CD4-positive, alpha-beta T cell treated with Interleukin-15 for 4 hours (primary cell): ENCODE data around the gene VWA2.
"Not testable (repeated sequence)": the region's sequence is repeated elsewhere in the genome, so short reads cannot be mapped to it uniquely, and the experiment has no call there.

Experiments
- DNase-seq: peaks from one replicate; pipeline ENCODE4 v3.0.0-alpha.2; 2020; ENCODE audit warnings: low spot score

Gene VWA2

DNA sequence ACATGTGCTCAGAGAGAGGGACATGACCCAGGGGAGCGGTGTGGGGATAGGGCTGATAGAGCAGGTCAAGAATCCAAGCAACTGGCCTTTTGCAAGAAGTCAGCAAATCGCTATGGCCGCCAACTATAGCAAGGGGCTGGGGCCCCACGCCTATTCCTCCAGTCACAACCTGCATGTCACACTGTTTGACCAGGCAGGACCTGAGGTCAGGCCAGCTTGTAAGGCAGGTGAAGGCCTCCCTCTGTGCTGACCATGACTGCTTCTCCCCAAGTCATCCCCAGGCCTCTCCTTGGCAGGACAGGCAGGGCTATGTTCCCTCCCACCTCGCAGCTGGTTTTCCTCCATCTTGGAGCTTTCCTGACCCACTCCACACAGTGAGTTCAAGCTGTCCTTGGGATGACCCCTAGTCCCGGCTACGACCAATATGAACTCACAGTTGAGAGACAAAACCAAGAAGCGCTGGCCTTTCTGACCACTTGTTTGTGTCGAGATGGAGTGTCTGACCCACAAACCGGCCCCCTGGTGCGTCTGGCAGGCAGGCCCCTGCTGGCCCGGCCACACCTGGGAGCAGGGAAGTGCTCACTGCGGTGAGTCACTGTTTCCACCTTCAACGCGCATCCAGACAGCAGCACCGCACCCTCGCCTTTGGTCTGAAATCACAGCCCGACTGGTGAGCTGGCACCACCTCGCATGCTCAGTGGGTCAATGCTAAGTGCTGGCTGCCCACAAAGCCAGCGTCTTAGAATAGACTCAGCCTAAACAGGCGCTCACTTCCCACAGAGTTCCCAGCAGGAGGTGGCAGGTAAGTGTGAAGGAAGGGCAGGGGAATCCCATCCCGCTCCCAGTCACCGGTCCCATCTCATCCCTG, 81.4 kb downstream of the VWA2 start:
- no peak for DNase-seq

DNA sequence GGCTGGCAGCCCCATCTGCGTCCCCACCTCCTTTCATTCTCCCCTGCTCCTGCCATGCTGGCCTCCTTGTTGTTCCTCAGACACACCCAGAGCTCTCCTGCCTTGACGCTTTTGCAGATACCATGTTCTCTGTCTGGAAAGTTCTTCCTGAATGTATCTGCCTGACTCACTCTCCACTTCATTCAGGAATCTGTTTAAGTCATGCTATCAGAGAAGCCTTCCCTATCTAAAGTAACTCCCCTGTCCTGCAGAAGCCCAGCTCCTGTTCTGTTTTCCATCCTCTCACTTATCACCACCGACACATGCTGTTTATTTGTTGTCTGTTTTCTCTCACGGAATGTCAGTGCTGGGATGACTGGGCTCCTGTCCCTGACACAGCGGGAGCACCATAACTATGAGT, 83.3 kb downstream of the VWA2 start:
- DNase-seq, result no peak

DNA sequence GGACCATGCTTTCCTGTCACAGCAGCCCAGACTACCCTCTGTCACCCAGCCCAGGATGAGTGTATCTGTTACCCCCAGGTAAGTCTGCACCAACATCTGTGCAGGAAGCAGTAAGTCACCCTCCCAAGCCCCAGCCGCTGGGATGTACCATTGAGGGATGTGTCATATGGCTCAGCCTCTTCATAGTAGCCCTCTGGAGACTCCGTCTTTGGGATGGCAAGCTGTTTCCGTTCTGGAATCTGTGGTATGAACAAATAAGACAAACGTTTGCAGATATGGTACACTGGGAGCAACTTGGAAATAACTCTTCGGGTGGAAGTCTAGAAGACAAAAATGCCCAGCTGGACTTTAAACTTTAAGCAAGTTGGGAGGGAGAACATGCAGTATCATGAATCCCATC, 84.0 kb downstream of the VWA2 start:
- DNase-seq, result no peak

DNA sequence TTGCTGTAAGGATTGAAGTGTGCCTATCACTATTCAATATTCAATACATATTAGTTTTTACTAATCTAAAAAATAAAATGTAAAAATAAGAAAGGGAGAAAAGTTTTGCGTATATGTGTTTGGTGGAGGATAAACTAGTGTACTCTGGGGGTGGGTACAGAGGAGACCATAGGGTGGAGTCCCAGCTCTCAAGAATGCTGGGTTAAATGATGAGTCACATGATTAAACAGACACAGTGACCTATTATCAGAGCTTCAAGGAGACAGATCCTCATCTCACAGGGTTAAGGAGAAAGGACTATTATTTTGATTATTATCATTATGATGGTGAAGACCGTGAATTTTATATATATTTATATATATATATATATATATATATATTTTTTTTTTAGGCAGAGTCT, 87.7 kb downstream of the VWA2 start:
- no peak for DNase-seq

DNA sequence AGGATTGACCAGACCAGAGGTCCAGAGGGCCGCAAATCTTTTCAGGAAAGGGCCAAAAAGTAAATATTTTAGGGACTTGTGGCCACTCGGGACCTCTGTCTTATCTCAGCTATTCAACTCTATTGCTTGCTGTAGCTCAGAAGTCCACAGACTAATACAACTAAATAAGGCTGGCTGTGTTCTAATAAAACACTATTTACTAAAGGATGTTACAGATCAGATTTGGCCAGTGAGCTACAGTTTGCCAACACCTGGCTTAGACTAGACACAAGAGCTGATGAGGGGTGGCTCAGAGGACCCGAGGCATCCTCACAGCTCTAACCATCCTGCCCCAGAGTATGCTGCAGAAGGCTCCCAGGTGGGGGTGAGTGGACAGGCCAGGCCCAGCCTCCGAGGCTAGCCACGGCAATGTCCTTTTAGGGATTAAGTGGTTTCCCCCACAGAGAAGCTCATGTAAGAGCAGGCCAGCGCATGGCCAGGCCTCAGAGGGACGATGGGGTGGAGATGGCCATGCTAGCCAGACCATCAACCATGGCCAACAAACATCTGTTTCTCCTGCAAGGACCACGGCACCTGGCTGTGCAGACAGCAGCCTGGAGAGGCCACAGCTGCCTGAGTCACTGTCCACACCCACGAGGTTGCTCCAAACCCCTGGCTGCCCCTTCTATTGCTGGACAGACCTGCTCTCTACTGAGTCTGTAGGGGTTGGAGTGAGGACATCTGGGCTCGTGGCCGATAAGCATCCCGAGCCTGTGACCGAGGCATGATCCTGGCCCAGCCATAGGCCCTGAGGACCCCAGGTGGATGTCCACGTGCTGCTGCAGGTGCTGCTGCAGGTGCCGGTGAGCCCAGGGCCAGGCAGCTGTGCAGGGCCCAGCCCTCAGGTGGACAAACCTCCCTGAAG, 88.7 kb downstream of the VWA2 start:
- DNase-seq, result no peak

DNA sequence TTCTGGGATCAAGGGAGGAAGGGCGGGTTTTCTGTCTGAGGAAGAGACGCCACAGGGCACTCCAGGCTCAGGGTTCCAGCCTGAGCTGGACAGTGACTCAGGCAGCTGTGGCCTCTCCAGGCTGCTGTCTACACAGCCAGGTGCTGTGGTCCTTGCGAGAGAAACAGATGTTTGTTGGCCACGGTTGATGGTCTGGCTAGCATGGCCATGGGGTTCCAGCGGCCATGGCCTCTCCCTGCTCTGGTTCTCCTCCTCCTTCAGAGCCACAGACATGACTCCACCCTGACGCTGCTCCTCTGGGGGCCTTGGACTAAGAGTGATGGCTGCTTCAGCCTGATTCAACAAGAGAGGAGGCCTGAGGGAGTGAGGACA, 89.4 kb downstream of the VWA2 start:
- no peak for DNase-seq

DNA sequence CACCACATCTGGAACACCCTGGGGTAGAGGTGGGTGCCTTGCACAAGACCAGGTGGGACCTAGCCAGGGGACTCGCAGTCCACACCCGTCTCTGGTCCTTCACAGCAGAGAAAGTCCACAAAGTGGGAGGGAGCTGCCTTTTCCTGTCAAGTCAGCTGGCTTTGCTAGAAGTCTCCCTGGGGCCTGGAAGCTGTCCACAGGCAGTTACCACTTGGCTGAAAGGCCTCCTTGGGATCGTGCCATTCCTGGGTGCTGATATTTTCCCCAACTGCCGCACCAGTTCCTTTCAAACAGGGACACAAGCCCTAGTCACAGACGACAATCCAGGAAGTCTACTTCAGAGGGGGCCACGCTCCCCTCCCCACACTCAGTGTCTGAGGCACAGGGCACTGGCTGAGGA, 89.8 kb downstream of the VWA2 start:
- no peak for DNase-seq

DNA sequence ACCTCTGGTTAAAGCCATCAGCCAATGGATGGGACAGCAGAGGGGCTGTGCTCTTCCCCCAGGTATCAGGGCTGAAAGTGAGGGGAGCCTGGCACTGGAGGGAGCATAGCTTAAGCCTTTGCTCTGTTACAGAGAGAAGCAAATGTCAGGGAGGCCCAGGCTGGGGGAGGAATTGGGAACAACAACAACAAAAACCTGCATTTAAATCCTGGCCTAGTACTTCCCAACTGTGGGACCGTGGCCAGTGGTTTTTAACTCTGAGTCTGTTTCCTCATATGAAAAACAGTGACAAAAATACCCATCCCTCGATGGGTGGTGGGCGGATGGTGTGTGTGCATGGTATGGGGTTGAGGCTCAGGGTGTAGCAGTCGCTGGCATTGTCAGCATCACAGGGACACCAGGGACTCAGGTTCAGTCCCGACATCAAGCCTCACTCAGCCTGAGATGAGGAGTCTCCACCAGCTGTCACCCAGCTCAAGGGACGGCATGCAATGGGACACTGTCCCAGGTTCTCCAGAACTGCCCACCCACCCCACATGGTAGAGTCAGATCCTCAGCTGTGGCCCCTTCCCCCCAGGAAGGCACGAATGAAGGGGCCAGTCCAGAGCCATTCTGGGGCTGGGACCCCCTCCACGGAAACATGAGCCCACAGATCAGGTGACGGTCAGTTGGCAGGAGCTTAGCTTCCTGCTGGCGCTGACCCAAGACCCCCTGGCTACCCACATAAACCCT, 90.7 kb downstream of the VWA2 start:
- DNase-seq, result no peak

DNA sequence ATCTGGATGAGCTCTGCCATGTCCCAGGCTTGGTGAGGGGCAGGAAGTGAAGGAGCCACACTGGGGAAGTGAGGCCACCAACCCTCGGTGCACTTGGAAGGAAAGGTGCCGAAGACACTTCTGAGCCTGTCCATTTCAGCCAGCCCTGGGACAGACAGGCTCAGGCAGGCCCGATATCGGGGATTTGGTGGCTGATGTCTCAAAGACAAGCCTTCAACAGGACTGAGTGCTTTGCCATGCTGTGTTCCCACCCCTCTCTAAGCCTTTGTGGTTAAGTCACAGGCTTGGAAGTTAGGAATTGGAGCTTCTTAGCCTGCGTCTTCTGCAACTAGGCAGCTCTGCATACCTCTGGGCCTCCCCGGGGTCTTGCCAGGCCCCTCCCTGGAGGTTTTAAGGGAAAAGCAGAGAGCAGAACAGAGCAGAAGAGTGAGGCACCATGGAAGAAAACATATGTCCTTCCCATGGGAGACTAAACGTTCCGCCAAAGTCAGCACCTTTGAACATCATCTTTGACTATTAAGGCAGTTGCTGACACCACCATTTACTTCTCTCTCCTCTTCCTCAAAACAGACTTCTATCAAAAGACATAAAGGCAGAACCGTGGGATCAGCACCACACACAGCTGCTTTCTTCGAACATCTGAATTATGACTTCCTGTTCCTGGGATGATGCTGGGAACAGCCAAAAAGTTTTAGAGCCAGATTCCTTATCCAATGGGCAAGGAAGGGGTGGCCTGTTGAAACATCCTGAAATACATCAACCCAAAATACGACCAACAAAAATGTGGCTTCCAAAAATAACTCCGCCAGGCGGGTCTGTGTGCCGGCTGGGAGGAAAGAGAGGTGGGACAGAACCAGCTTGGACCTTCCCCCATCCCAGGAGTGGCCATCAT, 93.5 kb downstream of the VWA2 start:
- DNase-seq, result no peak

DNA sequence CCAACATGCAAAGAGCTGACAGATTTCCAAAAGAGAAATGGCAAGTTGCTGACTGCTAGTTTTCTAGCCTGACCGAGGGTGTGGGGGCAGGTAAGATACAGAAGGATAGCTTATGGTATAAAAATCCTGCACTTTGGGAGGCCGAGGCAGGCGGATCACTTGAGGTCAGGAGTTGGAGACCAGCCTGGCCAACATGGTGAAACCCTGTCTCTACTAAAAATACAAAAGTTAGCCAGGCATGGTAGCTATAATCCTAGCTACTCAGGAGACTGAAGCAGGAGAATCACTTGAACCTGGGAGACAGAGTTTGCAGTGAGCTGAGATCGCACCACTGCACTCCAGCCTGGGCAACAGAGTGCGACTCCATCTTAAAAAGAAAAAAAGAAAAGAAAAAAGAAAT, 94.4 kb downstream of the VWA2 start:
- DNase-seq, result not testable (repeated sequence)

DNA sequence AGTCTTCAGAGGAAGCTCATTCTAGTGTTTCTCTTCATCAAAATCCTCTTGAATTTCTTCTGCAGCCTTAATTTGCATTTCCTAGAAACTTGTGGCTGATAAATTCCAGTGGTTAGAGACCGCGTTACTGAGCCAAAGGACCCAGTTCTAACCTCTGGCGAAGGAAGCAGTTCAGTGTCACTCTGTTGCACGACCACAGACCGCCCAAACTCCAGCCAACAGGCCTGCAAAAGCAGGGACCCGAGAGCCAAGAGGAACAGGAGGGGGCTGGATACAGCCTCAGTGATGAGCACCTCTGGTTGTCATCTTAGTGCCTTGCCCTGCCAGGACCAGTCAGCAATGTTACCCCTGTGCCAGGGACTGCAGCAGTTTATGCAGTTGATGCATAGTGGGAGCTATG, 95.2 kb downstream of the VWA2 start:
- DNase-seq, result no peak

DNA sequence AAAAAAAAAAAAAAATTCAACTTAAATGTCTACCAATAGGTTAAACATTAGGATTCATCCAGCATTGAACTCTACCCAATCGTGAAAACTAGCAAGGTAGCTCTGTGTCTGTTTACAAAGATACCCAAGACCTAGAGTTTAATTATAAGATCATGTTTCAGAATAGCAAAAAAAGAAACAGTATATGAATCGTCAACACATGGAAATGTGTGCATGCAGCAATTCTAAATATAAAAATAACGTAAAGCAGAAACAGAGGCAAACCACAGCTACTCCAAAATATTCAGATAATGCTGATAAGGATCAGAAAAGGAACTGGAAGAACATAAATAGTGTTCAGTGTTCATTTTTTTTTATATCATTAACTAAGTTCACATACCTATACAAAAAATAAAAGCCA, 96.6 kb downstream of the VWA2 start:
- no peak for DNase-seq

DNA sequence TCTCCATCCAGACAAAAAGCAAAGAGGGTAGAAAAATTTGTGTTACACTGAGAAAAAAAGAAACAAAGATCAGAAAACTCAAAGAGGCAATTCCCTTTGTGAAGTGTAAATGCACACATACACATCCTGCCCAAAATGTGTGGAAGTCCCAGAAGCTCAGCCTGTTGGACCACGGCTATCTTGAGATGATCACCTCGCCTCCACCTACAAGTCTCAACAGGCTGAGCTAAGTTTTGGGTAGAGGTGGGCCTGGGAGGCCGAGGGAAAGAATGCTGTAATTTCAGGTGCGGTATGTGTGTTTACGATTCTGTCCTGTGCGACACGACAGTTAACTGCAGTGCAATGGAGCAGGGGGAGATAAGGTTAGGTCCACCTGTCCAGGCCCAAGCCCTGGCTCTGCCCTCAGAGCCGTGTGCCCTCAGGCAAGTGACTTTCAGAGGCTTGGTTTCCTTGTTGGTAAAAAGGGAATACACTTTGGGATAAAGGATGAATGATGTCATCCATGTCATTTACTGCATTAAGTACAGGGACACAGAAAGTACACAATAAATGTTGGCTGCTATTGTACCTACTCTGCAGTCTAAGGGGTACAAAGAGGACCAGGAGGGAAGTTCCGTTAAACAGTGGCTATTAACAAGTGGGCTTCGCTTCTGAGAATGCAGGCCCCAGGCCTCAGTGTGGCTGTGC, 97.9 kb downstream of the VWA2 start:
- no peak for DNase-seq

DNA sequence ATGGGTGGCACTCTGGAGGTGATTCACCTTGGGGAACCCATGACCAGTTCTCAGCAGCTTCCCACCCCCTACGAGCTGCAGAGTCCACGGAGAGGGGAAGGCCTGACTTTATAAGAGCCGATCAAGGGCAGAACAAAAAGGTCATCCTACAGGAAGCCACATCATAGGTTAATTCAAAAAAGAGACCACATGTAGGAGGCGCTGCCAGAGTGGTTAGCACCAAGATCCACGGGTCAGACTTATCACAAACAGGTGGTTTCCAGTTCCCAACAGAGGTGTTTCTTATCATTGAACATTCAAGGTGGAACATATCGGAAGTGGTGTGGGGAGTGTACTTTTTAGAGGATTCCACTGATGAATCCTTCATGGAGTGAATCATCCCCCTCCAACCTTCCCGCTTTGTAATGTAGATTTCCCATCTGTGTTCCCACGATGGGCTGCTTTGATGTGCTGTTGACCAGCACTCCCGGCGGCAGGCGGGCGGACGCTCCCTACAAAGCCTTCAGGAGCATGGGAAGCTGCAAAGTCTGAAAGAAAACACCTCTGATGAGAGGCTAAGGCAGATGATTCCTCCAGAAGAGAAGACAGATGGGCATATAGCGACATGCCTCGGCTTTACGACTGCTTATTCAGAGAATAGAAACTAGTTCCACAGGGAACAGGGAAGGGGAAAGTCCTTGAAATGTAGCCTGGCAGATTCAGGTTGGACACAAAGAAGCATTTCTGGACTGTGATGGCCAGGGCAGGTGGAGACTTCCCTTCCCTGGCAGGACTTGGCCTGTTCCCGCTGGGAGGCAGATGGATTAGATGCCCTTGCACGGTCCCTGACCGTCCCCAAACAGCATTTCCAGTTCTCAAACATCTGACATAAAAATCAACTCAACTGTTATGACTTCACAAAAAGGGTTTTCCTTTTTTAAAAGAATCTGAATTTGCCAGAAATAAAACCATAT, 98.7 kb downstream of the VWA2 start:
- DNase-seq, result no peak

DNA sequence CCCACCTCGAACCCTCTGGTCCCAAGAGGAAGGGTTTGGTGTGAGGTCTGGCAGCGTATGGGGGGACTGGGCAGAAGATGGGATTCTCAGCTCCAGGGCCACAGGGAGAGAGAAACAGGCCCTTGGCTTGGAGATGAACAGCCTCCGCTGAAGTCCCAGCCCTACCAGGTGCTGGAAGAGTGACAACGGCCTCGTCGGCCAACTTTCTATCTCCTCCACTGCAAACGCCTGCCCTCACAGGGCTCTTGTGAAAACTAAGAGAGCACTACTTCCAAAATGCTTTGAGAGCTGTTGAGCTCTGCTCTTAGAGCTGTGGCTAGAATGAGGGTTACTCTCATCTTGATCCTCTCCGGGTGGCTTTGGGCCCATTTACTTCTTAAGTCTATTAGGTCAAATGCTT, 101.8 kb downstream of the VWA2 start:
- no peak for DNase-seq
